Tibial nerve (tissue), 4 donors: ENCODE results near the gene C9. TPM values are rescaled to one million over a fixed set of nuclear protein-coding genes. Genes with fewer than 3 reads are reported as not detected.
"Not testable (repeated sequence)": the region's sequence is repeated elsewhere in the genome, so short reads cannot be mapped to it uniquely, and the experiment has no call there.

Experiments
- DNase-seq, 2 donors: peaks; one replicate each; pipeline ENCODE4 v3.0.0-alpha.2; 2019; ENCODE audit warnings: low spot score in 2 of 2
- H3K27ac ChIP-seq, 4 donors: fragments of 200-600 bp; sonication (generic) in 3 of 4; one replicate each; pipeline ENCODE4 v1.5.1; 2017 to 2019; ENCODE audit warnings: mild to moderate bottlenecking in 1 of 4
- H3K27me3 ChIP-seq, 2 donors: fragments of 200-600 bp; sonication (generic) in 1 of 2; one replicate each; pipeline versions ENCODE4 v1.5.1 to v1.6.0; 2017 to 2019
- H3K36me3 ChIP-seq, 3 donors: fragments of 200-600 bp; sonication (generic); one replicate each; pipeline ENCODE4 v1.5.1; 2018 to 2019
- H3K4me1 ChIP-seq, 4 donors: fragments of 200-600 bp; sonication (generic) in 3 of 4; one replicate each; pipeline ENCODE4 v1.5.1; 2017 to 2019
- H3K4me3 ChIP-seq, 4 donors: fragments of 200-600 bp; sonication (generic) in 3 of 4; one replicate each; pipeline ENCODE4 v1.5.1; 2017 to 2019; ENCODE audit warnings: mild to moderate bottlenecking in 1 of 4, moderate library complexity in 1 of 4
- H3K9me3 ChIP-seq, 4 donors: fragments of 200-600 bp; sonication (generic) in 3 of 4; one replicate each; pipeline ENCODE4 v1.5.1; 2017 to 2019
- EP300 ChIP-seq, 2 donors: sonication (generic); formaldehyde crosslinking; IDR thresholded peaks; one replicate each; pipeline ENCODE4 v1.6.1; 2017; ENCODE audit warnings: antibody characterized with exemption in 2 of 2, mild to moderate bottlenecking in 1 of 2
- POLR2A ChIP-seq, 2 donors: fragments of 450-650 bp; IDR thresholded peaks; one replicate each; pipeline ENCODE4 v1.6.1; 2017; ENCODE audit warnings: antibody characterized with exemption in 2 of 2, mild to moderate bottlenecking in 2 of 2, moderate library complexity in 2 of 2
- WGBS, 2 donors: methylation state at CpG; one replicate each; pipeline ENCODE4 v1.1.5; 2018; 5-methylcytosine and 5-hydroxymethylcytosine counted together
- total RNA-seq, 4 donors: library from RNA; depleted of rRNA; stranded (reverse); fragments of >200 nt; gene quantifications; one replicate each; pipeline ENCODE4 v1.1.0, GENCODE V29; 2016
- TF ChIP-seq, protein P1 (sequence below), 5 experiments: fragments of 200-600 bp in 3 of 5; fragments of 450-650 bp in 2 of 5; sonication (generic) in 3 of 5; IDR thresholded peaks; one replicate each; pipeline ENCODE4 v1.5.1; 2016 to 2019; ENCODE audit warnings: antibody characterized with exemption in 5 of 5, mild to moderate bottlenecking in 3 of 5, moderate library complexity in 2 of 5

C9 gene
- total RNA-seq, 4 donors from 2014 or later = not detected

DNA sequence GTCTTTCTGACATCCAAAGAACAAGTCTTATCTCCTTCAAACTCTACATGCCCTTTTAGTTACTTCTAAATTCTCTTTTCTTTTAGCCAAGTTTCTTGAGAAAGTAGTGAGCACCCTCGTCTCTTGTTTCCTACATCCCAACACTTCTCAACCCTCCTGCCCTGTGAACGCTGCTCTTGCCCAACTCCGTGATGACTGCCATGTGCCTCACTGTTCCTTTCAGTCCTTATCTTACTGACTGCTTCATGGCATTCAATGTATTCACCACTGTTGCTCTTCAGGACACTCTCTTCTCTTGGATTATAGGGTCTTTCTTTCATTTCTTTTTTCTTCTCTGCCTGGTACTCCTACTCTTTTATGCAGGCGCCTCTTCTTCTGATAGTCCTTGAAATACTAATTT, 14.8 kb downstream of the C9 start:
- no peak for TF ChIP-seq POLR2A (IDR thresholded peaks at IDR 0.05)
- no peak for TF ChIP-seq EP300 (IDR thresholded peaks at IDR 0.05)
- WGBS, 2 donors = 87 to 95% methylated on average over 4 of the region's 4 CpGs

DNA sequence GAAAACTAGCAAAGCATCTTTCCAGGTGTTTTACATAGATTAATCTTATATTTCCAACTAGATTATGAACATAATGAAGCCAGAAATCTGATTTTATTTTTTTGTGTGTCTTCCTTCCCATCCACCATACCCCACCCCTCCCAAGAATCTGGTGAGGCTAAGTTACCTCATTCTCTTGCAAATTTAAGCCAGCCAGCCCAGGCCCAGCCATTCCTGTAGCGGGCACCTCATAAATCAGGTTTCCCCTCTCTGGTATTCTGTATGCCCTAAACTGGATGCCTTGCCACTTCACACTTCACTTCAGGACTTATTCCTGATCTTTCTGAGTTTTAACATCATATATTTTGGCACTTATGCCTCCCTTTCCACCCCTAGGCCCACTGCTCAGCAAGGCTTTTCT, 21.8 kb downstream of the C9 start:
- Histone ChIP-seq H3K4me1 (no peaks in the 10 kb centered on the region), H3K27me3 (no peaks in the 10 kb centered on the region), H3K4me3 (no peak overlapping the region), H3K9me3 (no peaks in the 10 kb centered on the region), H3K27ac (no peak overlapping the region), H3K36me3 (no peaks in the 10 kb centered on the region)
- WGBS, 2 donors = 91 to 100% methylated on average over 1 of the region's 1 CpG
- TF ChIP-seq, protein P1, sequence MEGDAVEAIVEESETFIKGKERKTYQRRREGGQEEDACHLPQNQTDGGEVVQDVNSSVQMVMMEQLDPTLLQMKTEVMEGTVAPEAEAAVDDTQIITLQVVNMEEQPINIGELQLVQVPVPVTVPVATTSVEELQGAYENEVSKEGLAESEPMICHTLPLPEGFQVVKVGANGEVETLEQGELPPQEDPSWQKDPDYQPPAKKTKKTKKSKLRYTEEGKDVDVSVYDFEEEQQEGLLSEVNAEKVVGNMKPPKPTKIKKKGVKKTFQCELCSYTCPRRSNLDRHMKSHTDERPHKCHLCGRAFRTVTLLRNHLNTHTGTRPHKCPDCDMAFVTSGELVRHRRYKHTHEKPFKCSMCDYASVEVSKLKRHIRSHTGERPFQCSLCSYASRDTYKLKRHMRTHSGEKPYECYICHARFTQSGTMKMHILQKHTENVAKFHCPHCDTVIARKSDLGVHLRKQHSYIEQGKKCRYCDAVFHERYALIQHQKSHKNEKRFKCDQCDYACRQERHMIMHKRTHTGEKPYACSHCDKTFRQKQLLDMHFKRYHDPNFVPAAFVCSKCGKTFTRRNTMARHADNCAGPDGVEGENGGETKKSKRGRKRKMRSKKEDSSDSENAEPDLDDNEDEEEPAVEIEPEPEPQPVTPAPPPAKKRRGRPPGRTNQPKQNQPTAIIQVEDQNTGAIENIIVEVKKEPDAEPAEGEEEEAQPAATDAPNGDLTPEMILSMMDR (IDR thresholded peaks at IDR 0.05) = no peak
- TF ChIP-seq POLR2A (IDR thresholded peaks at IDR 0.05) = no peak
- no peak for TF ChIP-seq EP300 (IDR thresholded peaks at IDR 0.05)
- no peak for DNase-seq

More for the DNA sequence above, 14.8 kb downstream of the C9 start:
- H3K4me3 ChIP-seq = no peak overlapping the region
- H3K9me3 ChIP-seq = peaks cover 0 to 26% (median 0%) of the 10 kb centered on the region in 4 donors
- H3K36me3 ChIP-seq = no peaks in the 10 kb centered on the region
- no peak overlapping the region for H3K27ac ChIP-seq
- DNase-seq = no peak
- no peaks in the 10 kb centered on the region for H3K4me1 ChIP-seq
- no peaks in the 10 kb centered on the region for H3K27me3 ChIP-seq

DNA sequence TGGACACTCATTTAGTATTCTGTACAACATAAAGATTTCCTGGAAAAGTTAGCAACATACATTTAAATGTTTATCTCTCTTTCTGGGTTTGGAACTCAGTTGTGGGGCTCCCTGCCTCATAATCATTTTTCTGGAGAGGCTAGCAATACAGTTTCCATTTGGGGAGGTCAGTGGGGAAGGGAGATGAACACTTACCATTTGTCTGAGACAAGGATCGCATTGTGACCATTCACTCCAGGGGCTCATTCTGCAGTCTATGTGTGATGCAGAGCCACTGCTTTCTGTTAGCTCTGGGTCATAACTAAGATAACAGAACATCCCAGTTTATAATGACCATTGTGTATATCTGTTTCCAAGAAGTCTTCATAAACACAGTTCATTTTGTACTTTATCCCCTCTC, 22.4 kb downstream of the C9 start:
- 22 to 60% methylated on average over 1 of the region's 1 CpG for WGBS, 2 donors
- TF ChIP-seq, protein P1 (IDR thresholded peaks at IDR 0.05) = no peak
- no peak for TF ChIP-seq EP300 (IDR thresholded peaks at IDR 0.05)
- TF ChIP-seq POLR2A (IDR thresholded peaks at IDR 0.05) = no peak

DNA sequence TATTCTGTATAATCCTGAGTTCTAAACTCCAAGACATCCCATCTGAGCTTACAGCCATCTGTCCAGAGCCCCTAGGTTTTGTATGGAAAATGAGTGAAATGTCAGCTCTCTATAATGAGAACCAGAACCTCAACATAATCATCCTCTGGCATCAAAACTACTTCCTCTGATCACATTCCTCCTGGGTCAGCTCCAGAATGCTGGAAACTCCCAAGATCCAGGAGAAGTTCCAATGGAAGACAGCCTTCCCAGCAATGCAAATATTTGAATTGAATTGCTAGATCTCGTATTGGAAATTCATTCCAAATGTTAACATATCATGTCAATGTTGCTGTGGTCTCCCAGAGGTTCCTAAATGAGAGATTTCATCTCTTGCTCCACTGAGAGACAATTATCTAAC, 23.8 kb downstream of the C9 start:
- Histone ChIP-seq H3K9me3 (no peaks in the 10 kb centered on the region), H3K36me3 (no peaks in the 10 kb centered on the region), H3K27ac (no peak overlapping the region), H3K4me1 (no peaks in the 10 kb centered on the region), H3K4me3 (no peak overlapping the region), H3K27me3 (no peaks in the 10 kb centered on the region)
- TF ChIP-seq, protein P1 (IDR thresholded peaks at IDR 0.05) = no peak
- TF ChIP-seq POLR2A (IDR thresholded peaks at IDR 0.05) (no peak), EP300 (IDR thresholded peaks at IDR 0.05) (no peak)
- no peak for DNase-seq
- WGBS, 2 donors = 60 to 71% methylated on average over 1 of the region's 1 CpG

More for the DNA sequence above, 22.4 kb downstream of the C9 start:
- no peaks in the 10 kb centered on the region for H3K27me3 ChIP-seq
- H3K36me3 ChIP-seq = no peaks in the 10 kb centered on the region
- no peak overlapping the region for H3K4me3 ChIP-seq
- no peak for DNase-seq
- no peaks in the 10 kb centered on the region for H3K4me1 ChIP-seq
- no peak overlapping the region for H3K27ac ChIP-seq
- no peaks in the 10 kb centered on the region for H3K9me3 ChIP-seq

DNA sequence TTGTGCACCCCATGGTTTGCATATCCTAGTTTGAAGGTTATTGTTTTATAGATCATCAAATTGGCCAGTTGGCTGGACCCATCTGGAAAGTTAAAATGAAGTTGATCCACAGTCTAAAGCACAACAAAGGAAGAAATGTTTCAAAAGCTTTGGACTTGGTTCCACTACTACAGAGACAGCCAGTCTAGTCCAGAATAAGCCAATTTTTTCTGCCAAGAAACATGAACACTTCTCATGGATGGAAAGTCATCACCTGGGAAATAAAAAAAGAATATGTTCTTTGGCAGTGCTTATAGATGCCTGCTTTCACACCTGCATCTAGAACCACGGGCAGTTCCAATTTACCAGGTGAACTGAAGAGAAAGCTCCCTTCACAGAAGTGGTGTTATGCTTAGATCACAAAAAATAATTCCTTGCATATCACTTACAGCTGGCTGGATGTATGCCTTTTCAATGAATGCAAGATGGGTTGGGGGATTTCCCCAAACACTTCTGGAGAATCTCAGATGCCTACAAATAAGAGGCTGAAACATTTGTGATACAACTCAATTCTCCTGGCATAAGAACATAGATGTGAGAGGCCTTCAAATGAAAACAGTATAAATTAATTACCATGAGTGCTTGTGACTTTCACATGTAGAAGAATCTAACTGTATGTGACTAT, 26.9 kb downstream of the C9 start:
- H3K36me3 ChIP-seq = no peaks in the 10 kb centered on the region
- no peaks in the 10 kb centered on the region for H3K4me1 ChIP-seq
- no peak for DNase-seq
- 67 to 71% methylated on average over 1 of the region's 1 CpG for WGBS, 2 donors
- no peak overlapping the region for H3K27ac ChIP-seq
- H3K4me3 ChIP-seq = no peak overlapping the region
- no peaks in the 10 kb centered on the region for H3K9me3 ChIP-seq
- no peaks in the 10 kb centered on the region for H3K27me3 ChIP-seq
- no peak for TF ChIP-seq POLR2A (IDR thresholded peaks at IDR 0.05)
- TF ChIP-seq EP300 (IDR thresholded peaks at IDR 0.05) = no peak
- TF ChIP-seq, protein P1 (IDR thresholded peaks at IDR 0.05) = no peak

DNA sequence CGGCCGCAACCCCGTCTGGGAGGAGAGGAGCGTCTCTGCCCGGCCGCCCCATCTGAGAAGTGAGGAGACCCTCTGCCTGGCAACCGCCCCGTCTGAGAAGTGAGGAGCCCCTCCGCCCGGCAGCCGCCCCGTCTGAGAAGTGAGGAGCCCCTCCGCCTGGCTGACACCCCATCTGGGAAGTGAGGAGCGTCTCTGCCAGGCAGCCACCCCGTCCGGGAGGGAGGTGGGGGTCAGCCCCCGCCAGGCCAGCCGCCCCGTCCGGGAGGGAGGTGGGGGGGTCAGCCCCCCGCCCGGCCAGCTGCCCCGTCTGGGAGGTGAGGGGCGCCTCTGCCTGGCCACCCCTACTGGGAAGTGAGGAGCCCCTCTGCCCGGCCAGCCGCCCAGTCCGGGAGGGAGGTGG, 30.0 kb downstream of the C9 start:
- H3K9me3 ChIP-seq, H3K4me3 ChIP-seq, H3K27me3 ChIP-seq, DNase-seq, H3K27ac ChIP-seq, H3K4me1 ChIP-seq, H3K36me3 ChIP-seq: not testable (repeated sequence)
- 87 to 96% methylated on average over 5 to 17 of the region's 27 CpGs for WGBS, 2 donors
